Neural cell (in vitro differentiated cells): ENCODE results near the gene ANKRD62.

ENCODE experiments used
- CTCF ChIP-seq: fragments of 450-650 bp; IDR thresholded peaks from 2 replicates; pipeline ENCODE4 v1.5.1; 2014; ENCODE audit warnings: antibody characterized with exemption, mild to moderate bottlenecking, moderate library complexity; ENCODE audit not compliant: poor library complexity, severe bottlenecking
- EP300 ChIP-seq: fragments of 450-650 bp; conservative IDR thresholded peaks from 2 replicates; pipeline ENCODE4 v1.6.1; 2014; ENCODE audit warnings: antibody characterized with exemption, mild to moderate bottlenecking, moderate library complexity; ENCODE audit not compliant: poor library complexity, severe bottlenecking
- EZH2 ChIP-seq: fragments of 200-600, 300-800 bp; shearing (Covaris generic), sonication (generic); IDR thresholded peaks from 2 replicates; pipeline ENCODE4 v1.6.1; 2014; ENCODE audit warnings: antibody characterized with exemption, low read length, borderline replicate concordance, mild to moderate bottlenecking; ENCODE audit not compliant: insufficient read depth, poor library complexity, severe bottlenecking
- MXI1 ChIP-seq: fragments of 450-650 bp; conservative IDR thresholded peaks from 2 replicates; pipeline ENCODE4 v1.6.1; 2014; ENCODE audit warnings: antibody characterized with exemption, mild to moderate bottlenecking; ENCODE audit not compliant: poor library complexity, severe bottlenecking
- POLR2AphosphoS5 ChIP-seq: IDR thresholded peaks from 2 replicates; pipeline ENCODE4 v1.6.1; 2012
- RAD21 ChIP-seq: fragments of 450-650 bp; conservative IDR thresholded peaks from 2 replicates; pipeline ENCODE4 v1.6.1; 2014; ENCODE audit warnings: antibody characterized with exemption, mild to moderate bottlenecking, moderate library complexity
- REST ChIP-seq: IDR thresholded peaks from 2 replicates; pipeline ENCODE4 v1.6.1; 2012; ENCODE audit warnings: borderline replicate concordance
- SMC3 ChIP-seq: fragments of 450-650 bp; conservative IDR thresholded peaks from 2 replicates; pipeline ENCODE4 v1.6.1; 2014; ENCODE audit warnings: antibody characterized with exemption, mild to moderate bottlenecking, moderate library complexity; ENCODE audit not compliant: poor library complexity
- TAF1 ChIP-seq: IDR thresholded peaks from 2 replicates; pipeline ENCODE4 v1.6.1; 2012; ENCODE audit warnings: low read depth

- TF ChIP-seq EZH2 (no peak), POLR2AphosphoS5 (no peak), REST (no peak), CTCF (no peak), TAF1 (no peak), EP300 (no peak), SMC3 (no peak), MXI1 (no peak), RAD21 (no peak)
Observed at GRCh38 chr18:12066910-12067511, 26.6 kb upstream of the ANKRD62 start.
